Stimulated activated CD8-positive, alpha-beta memory T cell treated with anti-CD3 and anti-CD28 coated beads, Interleukin-7, amount 100 ng/mL, for 24 hours (primary cell): Measurements from ENCODE around the gene TMEM179.
"Not testable (repeated sequence)": the region's sequence is repeated elsewhere in the genome, so short reads cannot be mapped to it uniquely, and the experiment has no call there.

Source experiments
- DNase-seq: peaks from one replicate; pipeline ENCODE4 v3.0.0-alpha.2; 2020; ENCODE audit warnings: low read depth

The TMEM179 gene

GRCh38 chr14:104637546-104638003 is 33.0 kb upstream of the TMEM179 start:
- DNase-seq: no peak

GRCh38 chr14:104636846-104637545 is 32.4 kb upstream of the TMEM179 start:
- DNase-seq: not testable (repeated sequence)

- no peak for DNase-seq
Observed at GRCh38 chr14:104636131-104636530, 31.6 kb upstream of the TMEM179 start.

- no peak for DNase-seq
Observed at GRCh38 chr14:104635717-104636116, 31.1 kb upstream of the TMEM179 start.

GRCh38 chr14:104634886-104635570 is 30.5 kb upstream of the TMEM179 start:
- DNase-seq: no peak

GRCh38 chr14:104634138-104634760 is 29.7 kb upstream of the TMEM179 start:
- DNase-seq: no peak

GRCh38 chr14:104633276-104634137 is 28.9 kb upstream of the TMEM179 start:
- no peak for DNase-seq

- DNase-seq: no peak
Observed at GRCh38 chr14:104632781-104633180, 28.2 kb upstream of the TMEM179 start.

GRCh38 chr14:104624939-104625338 is 20.4 kb upstream of the TMEM179 start:
- DNase-seq: no peak

- DNase-seq: no peak
Observed at GRCh38 chr14:104614126-104614812, 9.7 kb upstream of the TMEM179 start.

- DNase-seq: no peak
Observed at GRCh38 chr14:104611881-104612280, 7.3 kb upstream of the TMEM179 start.

- DNase-seq: no peak
Observed at GRCh38 chr14:104610749-104611310, 6.3 kb upstream of the TMEM179 start.

GRCh38 chr14:104609666-104610065 is 5.1 kb upstream of the TMEM179 start:
- DNase-seq: no peak

- no peak for DNase-seq
Observed at GRCh38 chr14:104603711-104604401, 716 bp downstream of the TMEM179 start.

GRCh38 chr14:104602933-104603325 is 1.6 kb downstream of the TMEM179 start:
- DNase-seq: no peak

- DNase-seq: no peak
Observed at GRCh38 chr14:104602315-104602932, 2.1 kb downstream of the TMEM179 start.

- DNase-seq: no peak
Observed at GRCh38 chr14:104601786-104602185, 2.8 kb downstream of the TMEM179 start.

- DNase-seq: no peak
Observed at GRCh38 chr14:104600805-104601204, 3.8 kb downstream of the TMEM179 start.

- DNase-seq: no peak
Observed at GRCh38 chr14:104600141-104600643, 4.4 kb downstream of the TMEM179 start.

GRCh38 chr14:104599446-104599845 is 5.1 kb downstream of the TMEM179 start:
- DNase-seq: no peak
